NT2/D1 (cell line): ENCODE data around the gene IKBIP.

Source experiments
- SUZ12 ChIP-seq: IDR thresholded peaks from 2 replicates; pipeline ENCODE4 v1.6.1; 2011; ENCODE audit not compliant: insufficient read length, insufficient read depth; ENCODE audit errors: extremely low read depth
- YY1 ChIP-seq: IDR thresholded peaks from 2 replicates; pipeline ENCODE4 v1.6.1; 2011; ENCODE audit not compliant: insufficient read length, insufficient read depth

GRCh38 chr12:98581101-98581500 lies 63.5 kb downstream of the IKBIP start:
- TF ChIP-seq YY1, result no peak
- TF ChIP-seq SUZ12, result no peak
